GM23248 (cell line): ENCODE data around the gene CEP170. TPM values are rescaled to one million over a fixed set of nuclear protein-coding genes. Genes with fewer than 3 reads are reported as not detected.
A peak's percentile ranks its signal among the peaks of the same experiment; 100 is the strongest.

Source experiments
- DNase-seq: peaks from one replicate; pipeline ENCODE4 v3.0.0-alpha.2; 2015
- H2AFZ ChIP-seq: fragments of 200-600 bp; sonication (generic); 2 replicates; pipeline ENCODE4 v1.6.1; 2016; ENCODE audit warnings: antibody characterized with exemption
- H3F3A ChIP-seq: fragments of 200-600 bp; sonication (generic); 2 replicates; pipeline ENCODE4 v1.6.1; 2016; ENCODE audit warnings: mild to moderate bottlenecking, antibody characterized with exemption, mixed run types; ENCODE audit not compliant: insufficient read depth
- H3K27ac ChIP-seq: fragments of 200-600 bp; sonication (generic); 2 replicates; pipeline ENCODE4 v1.5.1; 2016; ENCODE audit warnings: mild to moderate bottlenecking
- H3K27me3 ChIP-seq: fragments of 200-600 bp; sonication (generic); replicated peaks from 2 replicates; pipeline ENCODE4 v1.6.1; 2016; ENCODE audit warnings: mild to moderate bottlenecking; ENCODE audit not compliant: insufficient read depth
- H3K36me3 ChIP-seq: fragments of 200-600 bp; sonication (generic); 2 replicates; pipeline ENCODE4 v1.6.1; 2016; ENCODE audit warnings: low read depth, mild to moderate bottlenecking
- H3K4me1 ChIP-seq: fragments of 200-600 bp; sonication (generic); 2 replicates; pipeline ENCODE4 v1.6.1; 2016; ENCODE audit warnings: mild to moderate bottlenecking; ENCODE audit not compliant: insufficient read depth
- H3K4me2 ChIP-seq: fragments of 200-600 bp; sonication (generic); one replicate; pipeline ENCODE4 v1.6.1; 2016; ENCODE audit warnings: mild to moderate bottlenecking; ENCODE audit not compliant: unreplicated experiment
- H3K4me3 ChIP-seq: fragments of 200-600 bp; sonication (generic); 2 replicates; pipeline ENCODE4 v1.5.1; 2016; ENCODE audit warnings: mild to moderate bottlenecking
- H3K79me2 ChIP-seq: fragments of 200-600 bp; sonication (generic); 2 replicates; pipeline ENCODE4 v1.6.1; 2016; ENCODE audit warnings: mild to moderate bottlenecking; ENCODE audit not compliant: insufficient read depth
- H3K9ac ChIP-seq: fragments of 200-600 bp; sonication (generic); 2 replicates; pipeline ENCODE4 v1.6.1; 2016; ENCODE audit warnings: mild to moderate bottlenecking
- H3K9me2 ChIP-seq: fragments of 200-600 bp; sonication (generic); 2 replicates; pipeline ENCODE4 v1.6.1; 2016; ENCODE audit warnings: mixed run types, mild to moderate bottlenecking, moderate library complexity; ENCODE audit not compliant: insufficient read depth
- H3K9me3 ChIP-seq: fragments of 200-600 bp; sonication (generic); one replicate; pipeline ENCODE4 v1.6.1; 2017; ENCODE audit warnings: low read depth
- H4K20me1 ChIP-seq: fragments of 200-600 bp; sonication (generic); 2 replicates; pipeline ENCODE4 v1.6.0; 2016; ENCODE audit not compliant: insufficient read depth
- EZH2 ChIP-seq: fragments of 200-600 bp; sonication (generic); IDR thresholded peaks from 2 replicates; pipeline ENCODE4 v1.6.1; 2018; ENCODE audit warnings: antibody characterized with exemption, mild to moderate bottlenecking; ENCODE audit not compliant: insufficient read depth, poor library complexity, severe bottlenecking
- EZH2phosphoT487 ChIP-seq: fragments of 200-600 bp; sonication (generic); IDR thresholded peaks from 2 replicates; pipeline ENCODE4 v1.6.1; 2018; ENCODE audit warnings: antibody characterized with exemption, moderate library complexity, mild to moderate bottlenecking, low read depth; ENCODE audit not compliant: insufficient read depth
- WGBS, 2 experiments: methylation state at CpG; one replicate each; pipeline ENCODE4 v1.1.6; 2015 to 2017; ENCODE audit warnings: low lambda C conversion rate in 2 of 2, low coverage in 1 of 2; ENCODE audit errors: missing lambda C conversion rate in 2 of 2; 5-methylcytosine and 5-hydroxymethylcytosine counted together
- in situ Hi-C: fragments of 300-500 bp; cut with MboI; formaldehyde crosslinking; loops from 2 replicates; pipeline ENCODE4 v1.15.0; 2020
- polyA plus RNA-seq: library from polyadenylated mRNA; unstranded; fragments of >200 nt; fragmentation: Nextera tagmentation; extraction: Ambion mirVana; gene quantifications from 2 replicates; pipeline ENCODE4 v1.2.1, GENCODE V29; 2016
- total RNA-seq: library from RNA; depleted of rRNA; stranded (reverse); fragments of >200 nt; shearing (Covaris generic); gene quantifications from 2 replicates; pipeline ENCODE4 v1.2.3, GENCODE V29; 2014

CEP170 gene
- total and polyA plus RNA-seq, 2 experiments from 2014 or later, result 55.4 to 81.0 TPM

DNA sequence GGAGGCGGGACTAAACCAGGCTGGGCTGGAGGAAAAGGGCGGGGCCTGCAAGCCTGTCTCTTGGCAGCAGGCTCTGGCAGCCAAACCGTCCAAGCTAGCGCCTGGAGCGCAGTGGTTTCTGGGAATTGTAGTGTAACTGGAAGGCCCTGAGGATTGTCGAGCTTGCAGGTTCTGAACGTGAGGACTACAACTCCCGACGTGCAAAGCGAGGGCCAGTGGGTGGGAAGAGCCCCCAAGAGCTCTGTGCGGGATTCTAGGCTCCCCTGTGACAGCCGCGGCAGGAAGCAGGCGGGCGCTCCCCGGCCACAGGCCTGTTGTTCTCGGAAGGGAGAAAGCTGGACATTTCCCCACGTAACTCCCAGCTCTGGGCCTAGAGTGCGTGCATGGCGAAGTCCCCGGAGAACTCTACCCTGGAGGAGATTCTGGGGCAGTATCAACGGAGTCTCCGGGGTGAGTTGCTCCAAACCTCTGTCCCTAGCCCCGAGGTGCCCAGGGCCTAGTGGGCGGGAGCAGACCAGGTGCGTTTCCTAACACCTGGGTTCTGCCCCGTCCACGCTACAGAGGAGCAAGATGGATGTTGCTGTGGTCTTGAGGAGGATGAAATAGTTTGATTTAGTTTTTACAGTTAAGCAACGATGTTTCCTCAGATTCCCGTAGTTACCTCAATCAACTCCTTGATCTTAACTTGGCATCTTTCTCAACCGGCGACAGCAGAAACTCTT lies 871 bp upstream of the CEP170 start, which contains the start of gene SDCCAG8:
TSS of gene SDCCAG8 (plus strand) at position 251 of the 722 bp plus-strand sequence. CDS start at position 384, 133 bp downstream.
- in situ Hi-C loops, result no loop called here
- no peak for TF ChIP-seq EZH2phosphoT487
- no peak for TF ChIP-seq EZH2

DNA sequence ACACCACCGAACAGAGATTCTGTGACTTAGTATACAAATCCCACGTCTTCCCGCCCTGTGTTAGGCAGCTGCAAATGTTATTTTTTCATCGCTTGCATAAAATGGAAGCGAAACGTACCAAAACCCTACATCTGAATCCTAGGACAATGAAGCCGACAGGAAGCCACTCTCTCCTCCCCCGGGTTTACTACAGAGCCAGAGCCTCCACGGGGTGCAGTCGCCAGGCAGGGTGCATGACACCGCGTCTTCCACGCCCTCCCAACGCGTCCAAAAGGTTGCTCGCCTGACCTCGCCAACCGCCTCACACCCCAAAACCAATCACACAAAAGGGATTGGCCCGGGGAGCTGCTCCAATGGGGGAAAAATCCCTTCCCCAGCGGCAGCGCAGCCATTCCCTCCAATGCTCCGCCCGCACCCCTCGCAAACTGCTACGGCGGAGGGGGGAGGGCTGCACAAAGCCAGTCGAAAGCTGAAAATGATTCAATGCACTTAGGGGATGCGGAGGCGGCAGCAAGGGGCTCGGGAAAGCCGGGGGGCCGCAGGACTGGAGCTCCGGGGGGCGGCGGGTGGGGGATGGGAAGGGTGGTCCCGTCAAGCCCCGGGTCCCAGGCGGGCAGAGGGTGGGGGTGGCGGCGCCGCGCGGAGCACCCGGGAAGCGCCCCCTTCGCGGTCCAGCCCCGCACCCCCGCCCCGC lies 701 bp downstream of the CEP170 start:
- Histone ChIP-seq H3K27ac (peak overlapping the region; percentile 88), H4K20me1 (peaks cover 12% of the 10 kb centered on the region; the same call in 1 of the 2 replicates), H3F3A (peaks cover 53% of the 10 kb centered on the region), H3K9me2 (no peaks in the 10 kb centered on the region), H3K9ac (peak overlapping the region; percentile 85), H2AFZ (peak overlapping the region; percentile 89), H3K27me3 (no peaks in the 10 kb centered on the region), H3K36me3 (no peaks in the 10 kb centered on the region), H3K4me3 (peak overlapping the region; percentile 84), H3K4me2 (peak overlapping the region; percentile 99), H3K79me2 (peaks cover 86% of the 10 kb centered on the region), H3K4me1 (peaks cover 47% of the 10 kb centered on the region), H3K9me3 (no peaks in the 10 kb centered on the region)
- in situ Hi-C loops, result no loop called here
- peak; percentile 86 for DNase-seq
- WGBS, 2 experiments, result 1% methylated on average over 27 to 45 of the region's 50 CpGs
- TF ChIP-seq EZH2 (no peak), EZH2phosphoT487 (no peak)

More for the DNA sequence above, 871 bp upstream of the CEP170 start, which contains the start of gene SDCCAG8:
- Histone ChIP-seq H3K4me2 (peak within 1 kb of the TSS; percentile 97), H3F3A (peaks cover 38% of the 10 kb centered on the region), H3K9me2 (no peaks in the 10 kb centered on the region), H3K9me3 (no peaks in the 10 kb centered on the region), H4K20me1 (peaks cover 7% of the 10 kb centered on the region; the same call in 1 of the 2 replicates), H3K36me3 (no peaks in the 10 kb centered on the region), H3K4me3 (peak within 1 kb of the TSS; percentile 84), H3K27ac (peak within 1 kb of the TSS; percentile 88), H3K4me1 (peaks cover 34% of the 10 kb centered on the region), H3K79me2 (peaks cover 86% of the 10 kb centered on the region), H3K27me3 (no peaks in the 10 kb centered on the region), H3K9ac (peak within 1 kb of the TSS; percentile 85), H2AFZ (peak within 1 kb of the TSS; percentile 89)
- 1% methylated on average over 31 to 32 of the region's 32 CpGs for WGBS, 2 experiments
- peak; percentile 100 for DNase-seq

DNA sequence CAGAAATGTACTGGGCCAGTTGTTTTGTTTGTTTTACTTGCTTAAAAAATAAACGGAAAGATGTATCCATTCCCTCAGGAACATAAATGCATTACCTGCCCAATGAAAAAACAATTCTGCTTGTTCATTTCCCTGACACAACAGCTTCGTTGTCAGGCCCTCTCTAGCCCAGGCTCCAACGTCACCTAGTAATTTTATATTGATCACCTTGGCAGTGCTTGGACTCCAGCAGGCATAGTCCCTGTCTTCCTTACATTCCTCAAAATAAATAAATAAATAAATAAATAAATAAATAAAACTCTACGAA lies 1.2 kb downstream of the CEP170 start:
- Histone ChIP-seq H2AFZ (peak overlapping the region; percentile 66; the same call in 1 of the 2 replicates), H3K9me3 (no peaks in the 10 kb centered on the region), H3K36me3 (no peaks in the 10 kb centered on the region), H3K9me2 (no peaks in the 10 kb centered on the region), H3K79me2 (peaks cover 86% of the 10 kb centered on the region), H3K27ac (peak overlapping the region; percentile 88), H3K4me3 (peak overlapping the region; percentile 84), H3F3A (peaks cover 53% of the 10 kb centered on the region), H3K27me3 (no peaks in the 10 kb centered on the region), H3K4me1 (peaks cover 47% of the 10 kb centered on the region), H3K4me2 (peak overlapping the region; percentile 99), H4K20me1 (peaks cover 12% of the 10 kb centered on the region; the same call in 1 of the 2 replicates), H3K9ac (peak overlapping the region; percentile 85)
- in situ Hi-C loops, result no loop called here
- WGBS, 2 experiments, result 1% methylated on average over 4 of the region's 4 CpGs
- TF ChIP-seq EZH2phosphoT487 (no peak), EZH2 (no peak)
- DNase-seq, result no peak

DNA sequence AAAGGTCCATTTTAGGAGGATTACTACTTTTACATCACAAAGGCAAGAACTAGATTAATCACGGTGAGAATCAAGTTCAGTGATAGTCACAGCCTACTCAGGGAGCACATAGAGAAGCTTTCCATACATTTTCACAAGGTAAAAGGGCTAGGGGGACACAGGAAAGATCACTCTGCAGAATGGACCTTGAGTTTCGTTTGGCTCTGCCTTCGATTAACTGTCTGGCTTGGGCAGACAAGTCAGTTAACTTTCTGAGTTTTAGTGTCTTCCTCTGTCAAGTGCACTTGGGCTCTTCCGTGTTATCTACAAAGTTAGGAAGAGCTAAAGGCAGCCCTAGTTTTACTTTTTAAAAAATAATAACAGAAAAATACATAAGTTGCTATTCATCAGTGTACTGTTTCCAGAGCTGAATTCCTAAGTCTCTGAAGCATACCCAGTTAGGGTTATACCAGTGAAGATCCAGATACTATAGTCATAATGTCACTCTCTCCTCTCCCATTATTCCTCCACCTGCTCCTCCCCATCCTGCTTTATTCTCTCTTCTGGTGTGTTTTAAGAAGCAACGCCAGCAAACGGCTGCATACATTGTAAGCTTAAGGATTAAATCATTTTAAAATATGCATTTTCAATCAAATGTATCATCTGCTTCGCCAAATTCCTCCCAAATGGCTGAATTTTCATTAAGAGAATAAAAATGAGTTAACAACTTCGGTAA lies 1.7 kb downstream of the CEP170 start:
- peaks cover 12% of the 10 kb centered on the region; the same call in 1 of the 2 replicates for H4K20me1 ChIP-seq
- peak; percentile 59 for DNase-seq

More for the DNA sequence above, 1.7 kb downstream of the CEP170 start:
- in situ Hi-C loops, result no loop called here
- Histone ChIP-seq H2AFZ (no peak overlapping the region), H3K79me2 (peaks cover 86% of the 10 kb centered on the region), H3K4me3 (peak overlapping the region; percentile 84), H3K4me2 (peak overlapping the region; percentile 99), H3K36me3 (no peaks in the 10 kb centered on the region), H3K9me2 (no peaks in the 10 kb centered on the region), H3K9me3 (no peaks in the 10 kb centered on the region), H3F3A (peaks cover 53% of the 10 kb centered on the region), H3K27me3 (no peaks in the 10 kb centered on the region), H3K27ac (peak overlapping the region; percentile 88), H3K9ac (peak overlapping the region; percentile 85), H3K4me1 (peaks cover 47% of the 10 kb centered on the region)
- 6 to 8% methylated on average over 8 of the region's 8 CpGs for WGBS, 2 experiments
- TF ChIP-seq EZH2phosphoT487, result no peak
- TF ChIP-seq EZH2, result no peak
